ENCODE results near the gene PCBP3. TPM values are rescaled to one million over a fixed set of nuclear protein-coding genes. Genes with fewer than 3 reads are reported as not detected.

Gene PCBP3
- total and polyA plus RNA-seq, 4 donors: 0.36 to 1.6 (median 0.42) TPM

- TF ChIP-seq EGR1 (IDR thresholded peaks at IDR 0.05; ENCODE audit: low read depth in 2 of 2): no peak
- no peak for TF ChIP-seq REST (IDR thresholded peaks at IDR 0.05)
- no peak for TF ChIP-seq FOXA1 (IDR thresholded peaks at IDR 0.05)
- TF ChIP-seq HNF4A (conservative IDR thresholded peaks at IDR 0.05): no peak
- Histone ChIP-seq H3K9ac (ENCODE audit: low read depth in 1 of 2, low read length in 2 of 2) (no peak overlapping the region), H3K36me3 (ENCODE audit: control insufficient read depth in 4 of 4, insufficient read depth in 3 of 4, low read depth in 1 of 4, low read length in 3 of 4) (no peaks in the 10 kb centered on the region), H3K4me3 (ENCODE audit: low read depth in 1 of 3, low read length in 3 of 3) (no peak overlapping the region), H3K27ac (ENCODE audit: low read depth in 1 of 2, low read length in 2 of 2) (no peak overlapping the region), H3K4me1 (ENCODE audit: control insufficient read depth in 4 of 4, insufficient read depth in 4 of 4, low read length in 3 of 4) (no peaks in the 10 kb centered on the region), H3K9me3 (ENCODE audit: control insufficient read depth in 4 of 4, low read length in 3 of 4) (peaks cover 0 to 1% (median 0%) of the 10 kb centered on the region in 4 donors), H3K27me3 (ENCODE audit: control insufficient read depth in 4 of 4, insufficient read depth in 4 of 4, low read length in 3 of 4) (peaks cover 0 to 3% (median 0%) of the 10 kb centered on the region in 4 donors)
- WGBS: 76% methylated on average over 11 of the region's 11 CpGs
- no peak for DNase-seq (ENCODE audit: low spot score)
Measured at GRCh38 chr21:45872902-45873301, 229.4 kb downstream of the PCBP3 start.

- WGBS: 75% methylated on average over 11 of the region's 11 CpGs
- Histone ChIP-seq H3K36me3 (ENCODE audit: control insufficient read depth in 4 of 4, insufficient read depth in 3 of 4, low read depth in 1 of 4, low read length in 3 of 4) (no peaks in the 10 kb centered on the region), H3K4me3 (ENCODE audit: low read depth in 1 of 3, low read length in 3 of 3) (no peak overlapping the region), H3K9ac (ENCODE audit: low read depth in 1 of 2, low read length in 2 of 2) (no peak overlapping the region), H3K27me3 (ENCODE audit: control insufficient read depth in 4 of 4, insufficient read depth in 4 of 4, low read length in 3 of 4) (peaks cover 0 to 3% (median 0%) of the 10 kb centered on the region in 4 donors), H3K27ac (ENCODE audit: low read depth in 1 of 2, low read length in 2 of 2) (no peak overlapping the region), H3K9me3 (ENCODE audit: control insufficient read depth in 4 of 4, low read length in 3 of 4) (peaks cover 0 to 1% (median 0%) of the 10 kb centered on the region in 4 donors), H3K4me1 (ENCODE audit: control insufficient read depth in 4 of 4, insufficient read depth in 4 of 4, low read length in 3 of 4) (no peaks in the 10 kb centered on the region)
- no peak for DNase-seq (ENCODE audit: low spot score)
- no peak for TF ChIP-seq TAF1 (conservative IDR thresholded peaks at IDR 0.05)
- TF ChIP-seq JUND (IDR thresholded peaks at IDR 0.05): no peak
- no peak for TF ChIP-seq REST (IDR thresholded peaks at IDR 0.05)
- no peak for TF ChIP-seq FOXA2 (IDR thresholded peaks at IDR 0.05)
- TF ChIP-seq RXRA (IDR thresholded peaks at IDR 0.05): no peak
- no peak for TF ChIP-seq EGR1 (IDR thresholded peaks at IDR 0.05; ENCODE audit: low read depth in 2 of 2)
- TF ChIP-seq YY1 (IDR thresholded peaks at IDR 0.05): no peak
- TF ChIP-seq CTCF (IDR thresholded peaks at IDR 0.05; ENCODE audit: low read depth, low read length, missing input control): no peak
- TF ChIP-seq ATF3 (IDR thresholded peaks at IDR 0.05): no peak
- TF ChIP-seq GABPA (IDR thresholded peaks at IDR 0.05 in 1 of 2, conservative IDR thresholded peaks at IDR 0.05 in 1 of 2): no peak
- no peak for TF ChIP-seq MAX (IDR thresholded peaks at IDR 0.05)
- no peak for TF ChIP-seq HNF4G (IDR thresholded peaks at IDR 0.05)
- no peak for TF ChIP-seq RAD21 (IDR thresholded peaks at IDR 0.05)
- no peak for TF ChIP-seq HNF4A (conservative IDR thresholded peaks at IDR 0.05)
- no peak for TF ChIP-seq ZBTB33 (IDR thresholded peaks at IDR 0.05)
- no peak for TF ChIP-seq SP1 (IDR thresholded peaks at IDR 0.05)
Measured at GRCh38 chr21:45873418-45873817, 229.9 kb downstream of the PCBP3 start.
